Skeletal muscle tissue (tissue), 4 donors: ENCODE results near the gene RET. TPM values are rescaled to one million over a fixed set of nuclear protein-coding genes. Genes with fewer than 3 reads are reported as not detected.
A peak's percentile ranks its signal among the peaks of the same experiment; 100 is the strongest.
"Not testable (repeated sequence)": the region's sequence is repeated elsewhere in the genome, so short reads cannot be mapped to it uniquely, and the experiment has no call there.

ENCODE experiments used
- H3K27ac ChIP-seq: one replicate; pipeline ENCODE4 v1.7.0; 2013; ENCODE audit warnings: mild to moderate bottlenecking, low read depth, low read length, inconsistent platforms
- H3K27me3 ChIP-seq, 3 donors: one replicate each; pipeline ENCODE4 v1.7.0; 2013; ENCODE audit warnings: low read length in 3 of 3; ENCODE audit not compliant: control insufficient read depth in 3 of 3, insufficient read depth in 3 of 3
- H3K36me3 ChIP-seq, 3 donors: one replicate each; pipeline ENCODE4 v1.7.0; 2013; ENCODE audit warnings: low read length in 3 of 3; ENCODE audit not compliant: control insufficient read depth in 3 of 3, insufficient read depth in 3 of 3
- H3K4me1 ChIP-seq, 3 donors: one replicate each; pipeline ENCODE4 v1.7.0; 2013; ENCODE audit warnings: low read length in 3 of 3, mild to moderate bottlenecking in 3 of 3; ENCODE audit not compliant: control insufficient read depth in 3 of 3, insufficient read depth in 3 of 3
- H3K4me3 ChIP-seq, 3 donors: one replicate each; pipeline ENCODE4 v1.7.0; 2013; ENCODE audit warnings: low read length in 3 of 3
- H3K9ac ChIP-seq, 3 donors: one replicate each; pipeline ENCODE4 v1.7.0; 2013; ENCODE audit warnings: low read length in 3 of 3, mild to moderate bottlenecking in 3 of 3, moderate library complexity in 2 of 3, low read depth in 1 of 3
- H3K9me3 ChIP-seq, 3 donors: one replicate each; pipeline ENCODE4 v1.7.0; 2013; ENCODE audit warnings: low read length in 3 of 3; ENCODE audit not compliant: control insufficient read depth in 3 of 3
- total RNA-seq: library from RNA; depleted of rRNA; stranded (reverse); fragments of >200 nt; gene quantifications from one replicate; pipeline ENCODE4 v1.2.3, GENCODE V29; 2014
- donor health status: Osteomylitis.

Gene RET
- total RNA-seq, 1 donor from 2014 or later, result 1.6 TPM

DNA sequence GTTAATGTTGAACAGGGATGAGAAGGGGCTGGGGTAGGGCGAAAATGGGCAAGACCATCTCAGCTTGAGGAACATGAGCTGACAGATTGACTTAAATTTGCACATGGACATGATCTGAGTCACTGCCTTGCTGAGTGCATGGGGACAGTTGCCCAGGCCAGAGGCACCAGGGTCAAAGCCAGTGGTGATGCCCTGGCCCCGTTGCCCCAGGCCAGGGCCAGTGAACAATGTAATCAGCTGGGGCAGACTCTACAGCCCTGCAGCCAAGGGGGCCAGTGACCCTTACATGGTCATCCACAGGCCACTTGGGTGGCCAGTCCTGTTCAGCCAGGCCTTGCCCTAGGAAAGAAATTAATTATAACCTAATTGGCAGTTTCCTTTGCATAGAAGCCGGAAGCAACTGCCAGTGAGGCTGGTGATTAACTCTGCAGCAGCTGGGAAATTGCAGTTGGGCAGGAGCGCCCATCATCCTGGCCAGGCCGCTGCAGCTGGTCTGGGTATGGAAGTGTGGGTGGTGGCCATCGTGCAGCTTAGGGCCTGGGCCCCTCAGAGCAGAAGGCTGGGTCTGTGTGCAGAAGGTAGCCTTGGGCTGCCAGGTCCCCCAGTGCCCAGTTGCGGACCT, 9.6 kb downstream of the RET start:
- H3K27me3 ChIP-seq, result peaks cover 15 to 49% (median 18%) of the 10 kb centered on the region in 3 donors
- H3K36me3 ChIP-seq, result no peaks in the 10 kb centered on the region
- no peak overlapping the region for H3K9ac ChIP-seq
- H3K9me3 ChIP-seq, result no peaks in the 10 kb centered on the region
- no peak overlapping the region for H3K27ac ChIP-seq
- peaks cover 0 to 2% (median 0%) of the 10 kb centered on the region in 3 donors for H3K4me1 ChIP-seq
- H3K4me3 ChIP-seq, result no peak overlapping the region

DNA sequence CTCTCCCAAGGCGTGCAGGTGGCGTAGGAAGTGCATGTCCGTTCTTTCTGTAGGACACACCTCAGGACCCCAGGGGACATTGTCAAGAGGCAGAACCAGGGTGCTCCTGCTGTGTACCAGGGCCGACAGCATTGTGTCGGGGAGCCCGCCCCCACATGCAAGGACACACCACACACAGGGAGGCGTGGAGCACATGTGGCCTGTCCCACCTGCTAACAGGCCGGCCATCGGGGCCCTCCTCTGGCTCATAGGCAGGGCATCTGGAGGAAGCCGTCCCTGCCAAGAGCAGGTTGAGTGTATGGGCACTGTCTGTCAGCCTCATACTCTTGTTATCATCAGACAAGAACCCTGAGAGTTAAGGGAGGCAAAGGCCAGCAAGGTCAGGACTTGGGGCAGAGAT, 12.7 kb downstream of the RET start:
- Histone ChIP-seq H3K4me3 (no peak overlapping the region), H3K9ac (no peak overlapping the region), H3K4me1 (no peaks in the 10 kb centered on the region), H3K36me3 (no peaks in the 10 kb centered on the region), H3K27me3 (peaks cover 0 to 31% (median 17%) of the 10 kb centered on the region in 3 donors), H3K9me3 (no peaks in the 10 kb centered on the region), H3K27ac (no peak overlapping the region)

GRCh38 chr10:43090188-43090587, 13.3 kb downstream of the RET start:
- H3K4me3 ChIP-seq, result no peak overlapping the region
- peaks cover 0 to 31% (median 15%) of the 10 kb centered on the region in 3 donors for H3K27me3 ChIP-seq
- no peak overlapping the region for H3K9ac ChIP-seq
- H3K4me1 ChIP-seq, result no peaks in the 10 kb centered on the region
- H3K9me3 ChIP-seq, result no peaks in the 10 kb centered on the region
- H3K27ac ChIP-seq, result no peak overlapping the region
- no peaks in the 10 kb centered on the region for H3K36me3 ChIP-seq

- Histone ChIP-seq H3K27me3 (peaks cover 0 to 31% (median 13%) of the 10 kb centered on the region in 3 donors), H3K9me3 (no peaks in the 10 kb centered on the region), H3K4me3 (no peak overlapping the region), H3K27ac (no peak overlapping the region), H3K36me3 (no peaks in the 10 kb centered on the region), H3K4me1 (no peaks in the 10 kb centered on the region), H3K9ac (peak overlapping the region in 1 of 3 donors; percentile 33)
These were observed 13.8 kb downstream of the RET start for GRCh38 chr10:43090664-43091063.

- Histone ChIP-seq H3K27me3 (peaks cover 0 to 31% (median 13%) of the 10 kb centered on the region in 3 donors), H3K36me3 (no peaks in the 10 kb centered on the region), H3K4me3 (no peak overlapping the region), H3K27ac (no peak overlapping the region), H3K9ac (no peak overlapping the region), H3K9me3 (no peaks in the 10 kb centered on the region), H3K4me1 (no peaks in the 10 kb centered on the region)
These were observed 15.0 kb downstream of the RET start for GRCh38 chr10:43091846-43092245.

GRCh38 chr10:43093423-43094076, 16.7 kb downstream of the RET start:
- H3K27ac ChIP-seq, result no peak overlapping the region
- H3K9ac ChIP-seq, result no peak overlapping the region
- no peaks in the 10 kb centered on the region for H3K9me3 ChIP-seq
- no peaks in the 10 kb centered on the region for H3K4me1 ChIP-seq
- H3K27me3 ChIP-seq, result peaks cover 0 to 26% (median 13%) of the 10 kb centered on the region in 3 donors
- H3K4me3 ChIP-seq, result no peak overlapping the region
- no peaks in the 10 kb centered on the region for H3K36me3 ChIP-seq

GRCh38 chr10:43094085-43094484, 17.2 kb downstream of the RET start:
- H3K4me1 ChIP-seq, result no peaks in the 10 kb centered on the region
- no peaks in the 10 kb centered on the region for H3K9me3 ChIP-seq
- no peak overlapping the region for H3K9ac ChIP-seq
- no peak overlapping the region for H3K4me3 ChIP-seq
- H3K27ac ChIP-seq, result no peak overlapping the region
- H3K27me3 ChIP-seq, result peaks cover 0 to 21% (median 10%) of the 10 kb centered on the region in 3 donors
- H3K36me3 ChIP-seq, result no peaks in the 10 kb centered on the region

DNA sequence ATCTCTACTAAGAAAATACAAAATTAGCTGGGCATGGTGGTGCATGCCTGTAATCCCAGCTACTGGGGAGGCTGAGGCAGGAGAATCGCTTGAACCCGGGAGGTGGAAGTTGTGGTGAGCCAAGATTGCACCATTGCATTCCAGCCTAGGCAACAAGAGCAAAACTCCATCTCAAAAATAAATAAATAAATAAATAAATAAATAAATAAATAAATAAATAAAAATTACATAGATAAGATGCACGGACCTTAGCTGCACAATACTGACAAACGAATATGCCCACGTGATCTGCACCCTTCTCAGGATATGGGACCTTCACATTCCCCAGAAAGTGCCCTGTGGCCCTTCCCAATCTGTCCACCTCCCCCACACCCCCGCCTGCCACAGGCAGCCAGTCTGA, 22.5 kb downstream of the RET start:
- H3K9ac ChIP-seq, H3K4me1 ChIP-seq, H3K36me3 ChIP-seq, H3K4me3 ChIP-seq, H3K27ac ChIP-seq, H3K9me3 ChIP-seq: not testable (repeated sequence)
- H3K27me3 ChIP-seq, result peaks cover 0 to 17% (median 0%) of the 10 kb centered on the region in 3 donors

- Histone ChIP-seq H3K4me1 (peaks cover under 1 to 5% (median 2%) of the 10 kb centered on the region in 3 donors), H3K9ac (no peak overlapping the region), H3K36me3 (no peaks in the 10 kb centered on the region), H3K27me3 (peaks cover 0 to 13% (median 5%) of the 10 kb centered on the region in 3 donors), H3K9me3 (no peaks in the 10 kb centered on the region), H3K27ac (no peak overlapping the region), H3K4me3 (no peak overlapping the region)
These were observed 23.1 kb downstream of the RET start for GRCh38 chr10:43099928-43100327.

GRCh38 chr10:43100366-43100765, 23.5 kb downstream of the RET start:
- Histone ChIP-seq H3K27me3 (peaks cover 0 to 16% (median 7%) of the 10 kb centered on the region in 3 donors), H3K4me1 (peaks cover 5 to 9% (median 6%) of the 10 kb centered on the region in 3 donors), H3K4me3 (no peak overlapping the region), H3K27ac (no peak overlapping the region), H3K9me3 (no peaks in the 10 kb centered on the region), H3K36me3 (no peaks in the 10 kb centered on the region), H3K9ac (no peak overlapping the region)
